DOHH2 (cell line): ENCODE measurements around the gene SCOC.
A peak's percentile ranks its signal among the peaks of the same experiment; 100 is the strongest.

Source experiments
- H3F3A ChIP-seq: fragments of 200-600 bp; sonication (generic), shearing (Covaris generic); 2 replicates; pipeline ENCODE4 v1.6.0; 2016; ENCODE audit warnings: antibody characterized with exemption, mild to moderate bottlenecking; ENCODE audit not compliant: control insufficient read depth, insufficient read depth
- H3K27ac ChIP-seq: fragments of 200-600 bp; sonication (generic); 2 replicates; pipeline ENCODE4 v1.5.1; 2014; ENCODE audit warnings: low read depth, mild to moderate bottlenecking, low read length, moderate library complexity
- H3K27me3 ChIP-seq: fragments of 200-600 bp; sonication (generic); 2 replicates; pipeline ENCODE4 v1.6.1; 2014; ENCODE audit warnings: mild to moderate bottlenecking, low read length, mixed read lengths; ENCODE audit not compliant: control insufficient read depth
- H3K36me3 ChIP-seq: fragments of 200-600 bp; sonication (generic); 2 replicates; pipeline ENCODE4 v1.6.1; 2014; ENCODE audit warnings: mild to moderate bottlenecking, low read length, moderate library complexity, mixed read lengths; ENCODE audit not compliant: control insufficient read depth
- H3K4me1 ChIP-seq: fragments of 200-600 bp; sonication (generic); 2 replicates; pipeline ENCODE4 v1.6.1; 2014; ENCODE audit warnings: mild to moderate bottlenecking, low read length, mixed read lengths; ENCODE audit not compliant: control insufficient read depth
- H3K4me2 ChIP-seq: fragments of 200-600 bp; sonication (generic); 2 replicates; pipeline ENCODE4 v1.6.0; 2014; ENCODE audit warnings: mild to moderate bottlenecking, low read length, moderate library complexity
- H3K4me3 ChIP-seq: fragments of 200-600 bp; sonication (generic); 2 replicates; pipeline ENCODE4 v1.5.1; 2014; ENCODE audit warnings: mild to moderate bottlenecking, low read length, mixed read lengths
- H3K79me2 ChIP-seq: fragments of 200-600 bp; sonication (generic); 2 replicates; pipeline ENCODE4 v1.6.1; 2014; ENCODE audit warnings: mild to moderate bottlenecking, low read length, mixed read lengths; ENCODE audit not compliant: control insufficient read depth
- H3K9me2 ChIP-seq: fragments of 200-600 bp; sonication (generic); replicated peaks from 2 replicates; pipeline ENCODE4 v1.6.1; 2014; ENCODE audit warnings: mild to moderate bottlenecking, low read length, mixed read lengths; ENCODE audit not compliant: control insufficient read depth
- H3K9me3 ChIP-seq: fragments of 200-600 bp; sonication (generic); 2 replicates; pipeline ENCODE4 v1.6.1; 2014; ENCODE audit warnings: antibody characterized with exemption, low read length, mixed read lengths; ENCODE audit not compliant: control insufficient read depth, insufficient read depth
- H4K20me1 ChIP-seq: fragments of 200-600 bp; sonication (generic); 2 replicates; pipeline ENCODE4 v1.6.0; 2014; ENCODE audit warnings: low read depth, mild to moderate bottlenecking, antibody characterized with exemption, low read length, moderate library complexity; ENCODE audit not compliant: control insufficient read depth, insufficient read depth
- CTCF ChIP-seq: fragments of 200-600 bp; sonication (generic); IDR thresholded peaks from one replicate; pipeline ENCODE4 v1.5.1; 2014; ENCODE audit warnings: antibody characterized with exemption, mild to moderate bottlenecking, low read depth, low read length; ENCODE audit not compliant: poor library complexity, severe bottlenecking
- EZH2phosphoT487 ChIP-seq: fragments of 200-600 bp; sonication (generic); IDR thresholded peaks from 2 replicates; pipeline ENCODE4 v1.6.1; 2017; ENCODE audit warnings: borderline replicate concordance, mild to moderate bottlenecking, antibody characterized with exemption, low read length, moderate library complexity, mixed read lengths

The SCOC gene

GRCh38 chr4:140331245-140331644, 42.2 kb upstream of the SCOC start:
- Histone ChIP-seq H3K4me1 (peaks cover 8% of the 10 kb centered on the region), H3F3A (no peaks in the 10 kb centered on the region), H3K27me3 (no peaks in the 10 kb centered on the region), H3K4me3 (no peak overlapping the region), H4K20me1 (no peaks in the 10 kb centered on the region), H3K4me2 (peak overlapping the region; percentile 17; the same call in 1 of the 2 replicates), H3K79me2 (no peaks in the 10 kb centered on the region), H3K9me2 (no peaks in the 10 kb centered on the region), H3K36me3 (no peaks in the 10 kb centered on the region), H3K27ac (no peak overlapping the region), H3K9me3 (no peaks in the 10 kb centered on the region)
- TF ChIP-seq EZH2phosphoT487: no peak
- no peak for TF ChIP-seq CTCF

GRCh38 chr4:140331876-140332275, 41.6 kb upstream of the SCOC start:
- H3K9me3 ChIP-seq: no peaks in the 10 kb centered on the region
- H3K4me3 ChIP-seq: no peak overlapping the region
- H3K36me3 ChIP-seq: no peaks in the 10 kb centered on the region
- H3K27me3 ChIP-seq: no peaks in the 10 kb centered on the region
- no peak for TF ChIP-seq EZH2phosphoT487
- TF ChIP-seq CTCF: no peak
- H3K79me2 ChIP-seq: no peaks in the 10 kb centered on the region
- no peaks in the 10 kb centered on the region for H3K9me2 ChIP-seq
- no peak overlapping the region for H3K27ac ChIP-seq
- H3K4me2 ChIP-seq: no peak overlapping the region
- peaks cover 8% of the 10 kb centered on the region for H3K4me1 ChIP-seq
- no peaks in the 10 kb centered on the region for H4K20me1 ChIP-seq
- H3F3A ChIP-seq: no peaks in the 10 kb centered on the region

GRCh38 chr4:140332734-140333133, 40.7 kb upstream of the SCOC start:
- no peaks in the 10 kb centered on the region for H4K20me1 ChIP-seq
- no peaks in the 10 kb centered on the region for H3F3A ChIP-seq
- no peaks in the 10 kb centered on the region for H3K9me2 ChIP-seq
- peaks cover 8% of the 10 kb centered on the region for H3K4me1 ChIP-seq
- no peak overlapping the region for H3K27ac ChIP-seq
- H3K36me3 ChIP-seq: no peaks in the 10 kb centered on the region
- no peaks in the 10 kb centered on the region for H3K9me3 ChIP-seq
- no peaks in the 10 kb centered on the region for H3K27me3 ChIP-seq
- no peak overlapping the region for H3K4me3 ChIP-seq
- TF ChIP-seq CTCF (no peak), EZH2phosphoT487 (no peak)
- H3K79me2 ChIP-seq: no peaks in the 10 kb centered on the region
- H3K4me2 ChIP-seq: no peak overlapping the region

- Histone ChIP-seq H3K4me1 (peaks cover 8% of the 10 kb centered on the region), H3K4me3 (no peak overlapping the region), H3K4me2 (no peak overlapping the region), H3K27ac (no peak overlapping the region), H3F3A (no peaks in the 10 kb centered on the region), H4K20me1 (no peaks in the 10 kb centered on the region), H3K36me3 (no peaks in the 10 kb centered on the region), H3K27me3 (no peaks in the 10 kb centered on the region), H3K9me3 (no peaks in the 10 kb centered on the region), H3K9me2 (no peaks in the 10 kb centered on the region), H3K79me2 (no peaks in the 10 kb centered on the region)
- TF ChIP-seq EZH2phosphoT487 (no peak), CTCF (no peak)
Measured at GRCh38 chr4:140333523-140333922, 39.9 kb upstream of the SCOC start.
